Adrenal gland (tissue), 12 donors: ENCODE results near the gene GH1. TPM values are rescaled to one million over a fixed set of nuclear protein-coding genes. Genes with fewer than 3 reads are reported as not detected.
"Not testable (repeated sequence)": the region's sequence is repeated elsewhere in the genome, so short reads cannot be mapped to it uniquely, and the experiment has no call there.

Experiments
- DNase-seq, 7 donors: peaks; one replicate each; pipeline ENCODE4 v3.0.0-alpha.2; 2019 to 2020
- H3K27ac ChIP-seq, 5 donors: fragments of 200-600 bp; sonication (generic) in 4 of 5; 1 replicate in 3 of 5; 2 replicates in 2 of 5; pipeline versions ENCODE4 v1.5.1 to v1.8.0; 2016 to 2020; ENCODE audit warnings: mild to moderate bottlenecking in 1 of 5
- H3K27me3 ChIP-seq: fragments of 200-600 bp; 2 replicates; pipeline ENCODE4 v1.8.0; 2021
- H3K36me3 ChIP-seq, 2 donors: fragments of 200-600 bp; replicated peaks in 1 of 2; 1 replicate in 1 of 2; 2 replicates in 1 of 2; pipeline versions ENCODE4 v1.5.1 to v1.8.0; 2018 to 2022
- H3K4me1 ChIP-seq, 2 donors: fragments of 200-600 bp; replicated peaks in 1 of 2; 1 replicate in 1 of 2; 2 replicates in 1 of 2; pipeline versions ENCODE4 v1.5.1 to v1.8.0; 2018 to 2021
- H3K4me3 ChIP-seq, 4 donors: fragments of 200-600 bp; sonication (generic) in 3 of 4; one replicate each; pipeline ENCODE4 v1.5.1; 2016 to 2018
- H3K9me3 ChIP-seq, 3 donors: fragments of 200-600 bp; sonication (generic) in 1 of 3; replicated peaks in 1 of 3; 1 replicate in 2 of 3; 2 replicates in 1 of 3; pipeline versions ENCODE4 v1.5.1 to v1.8.0; 2016 to 2021
- CTCF ChIP-seq, 6 experiments: fragments of 450-650 bp in 4 of 6; fragments of 200-600 bp in 2 of 6; sonication (generic) in 1 of 6; IDR thresholded peaks; 1 replicate in 5 of 6; 2 replicates in 1 of 6; pipeline versions ENCODE4 v1.5.1 to v1.8.0; 2016 to 2021; ENCODE audit warnings: antibody characterized with exemption in 6 of 6, mild to moderate bottlenecking in 2 of 6, moderate library complexity in 1 of 6
- POLR2A ChIP-seq, 2 donors: fragments of 450-650 bp; IDR thresholded peaks; one replicate each; pipeline ENCODE4 v1.6.1; 2017; ENCODE audit warnings: antibody characterized with exemption in 2 of 2, mild to moderate bottlenecking in 2 of 2, moderate library complexity in 1 of 2
- WGBS, 4 donors: extraction: QIAGEN DNeasy Blood & Tissue Kit in 2 of 4; methylation state at CpG; one replicate each; pipeline versions ENCODE4 v1.1.5 to v1.1.7; 2013 to 2017; 5-methylcytosine and 5-hydroxymethylcytosine counted together
- intact Hi-C, 2 donors: fragments of 100-400 bp; cut with DNase I; formaldehyde crosslinking; loops; one replicate each; pipeline versions ENCODE4 v1.14.1 to v1.15.0; 2022 to 2023
- polyA plus RNA-seq, 3 donors: library from polyadenylated mRNA; stranded (reverse); fragments of 200-250 nt in 2 of 3; fragments of 350-450 nt in 1 of 3; fragmentation: Illumina TruSeq in 1 of 3; extraction: RNeasy Lipid Tissue Mini Kit (QIAGEN cat#74804) in 1 of 3; gene quantifications; one replicate each; pipeline ENCODE4 v1.2.3, GENCODE V29; 2013 to 2014
- total RNA-seq, 9 donors: library from RNA; depleted of rRNA in 4 of 9; stranded (reverse); fragments of >200 nt in 4 of 9; fragments of 120-200 nt in 1 of 9; fragmentation: NEBNext Ultra II Directional in 1 of 9; extraction: Animal tissue kit (Norgen Biotek cat#: 25700) in 1 of 9; gene quantifications; one replicate each; pipeline versions ENCODE4 v1.1.0 to v1.2.4, GENCODE V29; 2013 to 2023
- donor health status: healthy with polysubstance abuse.
- donor health status: Bipolar disorder and iron deficiency.
- donor health status: DM: yes; HTN: yes; CAD: no.
- donor health status: DM: no; HTN: no; CAD: no.
- donor health status: DM: no; HTN: no; CAD: no.
- donor health status: DM: yes; HTN: yes; CAD: no.

GH1 gene
- total and polyA plus RNA-seq, 12 donors = not detected

GRCh38 chr17:63880706-63881105, 37.9 kb downstream of the GH1 start:
- WGBS, 4 donors = 85 to 92% (median 88%) methylated on average over 4 to 12 of the region's 12 CpGs
- Histone ChIP-seq H3K9me3 (no peaks in the 10 kb centered on the region), H3K27ac (no peak overlapping the region), H3K36me3 (no peaks in the 10 kb centered on the region), H3K4me3 (no peak overlapping the region), H3K27me3 (no peaks in the 10 kb centered on the region), H3K4me1 (no peaks in the 10 kb centered on the region)
- intact Hi-C loops = no loop called here
- no peak for TF ChIP-seq CTCF (IDR thresholded peaks at IDR 0.05)
- TF ChIP-seq POLR2A (IDR thresholded peaks at IDR 0.05) = no peak
- no peak for DNase-seq

- H3K9me3 ChIP-seq, intact Hi-C loops, H3K4me1 ChIP-seq, H3K27me3 ChIP-seq, H3K36me3 ChIP-seq, H3K27ac ChIP-seq, H3K4me3 ChIP-seq, DNase-seq: not testable (repeated sequence)
- WGBS, 4 donors = 82 to 92% (median 90%) methylated on average over 6 to 9 of the region's 9 CpGs
Measured at GRCh38 chr17:63878413-63878812, 40.2 kb downstream of the GH1 start.

GRCh38 chr17:63874693-63875092, 43.9 kb downstream of the GH1 start:
- H3K36me3 ChIP-seq, H3K4me1 ChIP-seq, H3K9me3 ChIP-seq, DNase-seq, intact Hi-C loops, H3K27me3 ChIP-seq, H3K27ac ChIP-seq, H3K4me3 ChIP-seq: not testable (repeated sequence)
- 50 to 82% (median 75%) methylated on average over 6 of the region's 6 CpGs for WGBS, 4 donors

GRCh38 chr17:63874061-63874626, 44.5 kb downstream of the GH1 start:
- 66 to 90% (median 77%) methylated on average over 3 to 6 of the region's 8 CpGs for WGBS, 4 donors
- H3K4me1 ChIP-seq, H3K4me3 ChIP-seq, DNase-seq, H3K9me3 ChIP-seq, H3K27me3 ChIP-seq, intact Hi-C loops, H3K36me3 ChIP-seq, H3K27ac ChIP-seq: not testable (repeated sequence)

GRCh38 chr17:63873577-63873976, 45.1 kb downstream of the GH1 start, which contains the start of gene CSH2:
CSH2 (minus strand) TSS chr17:63873677; CDS start chr17:63873614, 63 bp downstream.
- H3K4me1 ChIP-seq = not testable (repeated sequence)
- WGBS, 4 donors = 83 to 88% methylated on average over 5 to 7 of the region's 7 CpGs; no CpG with 5 or more reads in 2 of the 4 donors

GRCh38 chr17:63871646-63872365, 46.8 kb downstream of the GH1 start:
- H3K36me3 ChIP-seq, H3K27ac ChIP-seq, DNase-seq, H3K4me3 ChIP-seq, H3K4me1 ChIP-seq, intact Hi-C loops, H3K9me3 ChIP-seq, H3K27me3 ChIP-seq: not testable (repeated sequence)
- 91 to 98% (median 94%) methylated on average over 4 to 15 of the region's 15 CpGs for WGBS, 4 donors

More at GRCh38 chr17:63873577-63873976, 45.1 kb downstream of the GH1 start, which contains the start of gene CSH2:
- H3K27me3 ChIP-seq, intact Hi-C loops, DNase-seq, H3K9me3 ChIP-seq, H3K36me3 ChIP-seq, H3K27ac ChIP-seq, H3K4me3 ChIP-seq: not testable (repeated sequence)

GRCh38 chr17:63870292-63870665, 48.4 kb downstream of the GH1 start:
- DNase-seq, intact Hi-C loops: not testable (repeated sequence)
- WGBS, 4 donors = 79 to 92% (median 86%) methylated on average over 4 of the region's 4 CpGs

GRCh38 chr17:63869491-63870291, 48.9 kb downstream of the GH1 start:
- H3K4me3 ChIP-seq, intact Hi-C loops, H3K36me3 ChIP-seq, H3K9me3 ChIP-seq, DNase-seq, H3K27ac ChIP-seq, H3K4me1 ChIP-seq, H3K27me3 ChIP-seq: not testable (repeated sequence)
- WGBS, 4 donors = 70 to 81% (median 76%) methylated on average over 9 of the region's 9 CpGs

More at GRCh38 chr17:63870292-63870665, 48.4 kb downstream of the GH1 start:
- not testable (repeated sequence) for H3K9me3 ChIP-seq, H3K27ac ChIP-seq, H3K36me3 ChIP-seq, H3K27me3 ChIP-seq, H3K4me3 ChIP-seq, H3K4me1 ChIP-seq
